GM18519 (cell line): ENCODE measurements around the gene MASP2.
"Not testable (repeated sequence)": the region's sequence is repeated elsewhere in the genome, so short reads cannot be mapped to it uniquely, and the experiment has no call there.

Source experiments
- ATAC-seq: cut with Tn5 transposase; IDR thresholded peaks from one replicate; pipeline ENCODE4 v1.9.1; 2021; ENCODE audit warnings: mild to moderate bottlenecking, moderate library complexity; ENCODE audit not compliant: unreplicated experiment, low FRiP score

MASP2 gene

DNA sequence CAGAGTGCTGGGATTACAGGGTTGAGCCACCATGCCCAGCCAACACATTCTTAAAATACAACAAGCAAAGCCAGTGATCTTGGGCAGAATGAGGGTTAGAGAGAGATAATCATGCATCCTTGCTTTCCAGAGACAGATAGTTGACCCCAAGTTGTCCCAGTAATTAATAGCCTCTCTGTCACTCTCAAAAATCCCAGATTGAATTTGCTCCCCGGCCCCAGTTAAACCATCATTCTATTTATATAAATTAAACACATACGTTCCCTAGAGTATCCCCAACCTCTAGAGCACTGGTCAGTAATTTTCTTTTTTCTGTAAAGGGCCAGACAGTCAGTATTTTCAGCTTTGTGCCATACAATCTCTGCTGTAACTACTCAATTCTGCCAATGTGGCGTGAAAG is 50.9 kb downstream of the MASP2 start:
- ATAC-seq = no peak

- no peak for ATAC-seq
Measured at GRCh38 chr1:10992864-10993263, 54.2 kb downstream of the MASP2 start.

- ATAC-seq = not testable (repeated sequence)
Measured at GRCh38 chr1:10992004-10992403, 55.0 kb downstream of the MASP2 start.

DNA sequence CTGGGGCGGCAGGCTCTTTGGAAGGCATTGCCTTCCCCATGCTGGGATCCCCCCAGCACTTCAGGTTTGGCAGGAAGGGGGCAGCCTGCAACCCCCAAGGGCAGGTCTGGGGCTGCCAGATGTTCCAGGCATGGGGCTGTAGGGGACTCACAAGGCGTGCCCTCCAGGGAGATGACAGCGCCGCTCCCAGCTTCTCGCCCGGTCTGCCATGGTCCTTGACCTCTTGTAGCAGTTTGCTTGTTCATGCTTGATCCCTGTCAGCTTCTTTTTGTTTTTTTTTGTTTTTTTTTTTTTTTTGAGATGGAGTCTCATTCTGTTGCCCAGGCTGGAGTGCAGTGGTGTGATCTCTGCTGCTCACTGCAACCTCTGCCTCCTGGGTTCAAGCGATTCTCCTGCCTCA is 56.2 kb downstream of the MASP2 start:
- no peak for ATAC-seq

- not testable (repeated sequence) for ATAC-seq
Measured at GRCh38 chr1:10989920-10990516, 57.0 kb downstream of the MASP2 start.

GRCh38 chr1:10989095-10989494 is 57.9 kb downstream of the MASP2 start:
- no peak for ATAC-seq

DNA sequence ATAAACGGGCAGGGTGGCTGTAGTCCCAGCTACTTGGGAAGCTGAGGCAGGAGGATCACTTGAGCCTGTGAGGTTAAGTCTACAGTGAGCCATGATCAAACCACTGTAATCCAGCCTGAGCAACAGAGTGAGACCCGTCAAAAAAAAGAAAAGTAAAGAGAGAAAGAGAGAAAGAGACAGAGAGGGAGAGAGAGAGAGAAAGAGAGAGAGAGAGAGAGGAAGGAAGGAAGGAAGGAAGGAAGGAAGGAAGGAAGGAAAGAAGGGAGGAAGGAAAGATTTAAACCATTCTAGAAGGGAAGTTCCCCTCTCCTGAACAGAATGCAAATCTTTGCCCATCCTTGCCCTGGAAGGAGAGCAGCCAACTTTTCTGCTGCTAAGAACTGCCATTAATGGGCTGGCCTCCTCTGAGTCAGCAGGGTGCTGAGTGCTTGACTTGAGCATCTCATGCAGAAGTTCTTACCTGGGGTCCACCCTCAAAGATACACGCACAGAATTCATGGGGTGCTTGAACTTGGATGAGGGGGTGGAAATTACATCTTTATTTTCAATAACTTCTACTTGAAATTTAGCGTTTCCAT is 59.1 kb downstream of the MASP2 start:
- no peak for ATAC-seq

GRCh38 chr1:10986525-10986890 is 60.5 kb downstream of the MASP2 start:
- no peak for ATAC-seq

GRCh38 chr1:10980841-10981727 is 66.0 kb downstream of the MASP2 start:
- no peak for ATAC-seq

- ATAC-seq = no peak
Measured at GRCh38 chr1:10980094-10980577, 66.9 kb downstream of the MASP2 start.

GRCh38 chr1:10979483-10979920 is 67.5 kb downstream of the MASP2 start:
- ATAC-seq = no peak

DNA sequence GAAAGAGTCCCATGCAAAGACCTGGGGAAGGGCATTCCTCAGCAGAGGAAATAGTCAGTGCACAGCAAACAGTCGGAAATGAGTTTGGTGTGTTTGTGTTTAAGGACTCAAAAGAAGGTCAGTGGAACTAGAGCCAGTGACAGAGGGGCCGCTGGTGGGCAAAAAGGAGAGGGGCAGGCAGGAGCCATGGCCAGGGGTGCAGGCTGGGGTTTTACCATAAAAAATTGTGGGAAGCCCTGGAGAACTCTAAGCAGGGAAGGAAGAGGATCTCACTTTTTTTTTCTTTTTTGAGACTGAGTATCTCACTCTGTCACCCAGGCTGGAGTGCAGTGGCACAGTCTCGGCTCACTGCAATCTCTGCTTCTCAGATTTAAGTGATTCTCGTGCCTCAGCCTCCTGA is 68.3 kb downstream of the MASP2 start:
- ATAC-seq = no peak
